Calu3 (cell line): ENCODE measurements around the gene WDFY3. TPM values are rescaled to one million over a fixed set of nuclear protein-coding genes. Genes with fewer than 3 reads are reported as not detected.

Experiments
- BruUV-seq: library from RNA; stranded (reverse); fragments of 400-500 nt; replicated peaks from 2 replicates; lab custom pipeline; 2021; lab: Mats Ljungman, UMichigan
- CTCF ChIA-PET: fragments of 300-600 bp; sonication (Branson Sonifier 250); formaldehyde crosslinking; loops from one replicate; lab custom pipeline; 2022; ENCODE audit warnings: antibody characterized with exemption; lab: Charles Lee
- DNase-seq: peaks from one replicate; pipeline ENCODE4 v3.0.0; 2022
- H3K27ac Mint-ChIP-seq: one replicate; pipeline ENCODE4 v1.8.0; 2022; ENCODE audit warnings: mixed read lengths; ENCODE audit not compliant: unreplicated experiment
- H3K27me3 Mint-ChIP-seq: one replicate; pipeline ENCODE4 v1.8.0; 2022; ENCODE audit warnings: mixed read lengths; ENCODE audit not compliant: unreplicated experiment
- H3K36me3 Mint-ChIP-seq: one replicate; pipeline ENCODE4 v1.8.0; 2022; ENCODE audit warnings: mild to moderate bottlenecking, moderate library complexity, mixed read lengths; ENCODE audit not compliant: insufficient read depth, unreplicated experiment
- H3K4me1 Mint-ChIP-seq: one replicate; pipeline ENCODE4 v1.8.0; 2022; ENCODE audit warnings: mild to moderate bottlenecking, low read depth, mixed read lengths; ENCODE audit not compliant: unreplicated experiment
- H3K4me3 Mint-ChIP-seq: one replicate; pipeline ENCODE4 v1.8.0; 2022; ENCODE audit warnings: mild to moderate bottlenecking, low read depth, moderate library complexity, mixed read lengths; ENCODE audit not compliant: unreplicated experiment
- H3K9me3 Mint-ChIP-seq: one replicate; pipeline ENCODE4 v1.8.0; 2022; ENCODE audit warnings: low read depth, mixed read lengths; ENCODE audit not compliant: unreplicated experiment
- CTCF ChIP-seq: fragments of 200-600 bp; IDR thresholded peaks from one replicate; pipeline ENCODE4 v1.8.0; 2022; ENCODE audit warnings: antibody characterized with exemption; ENCODE audit not compliant: unreplicated experiment
- intact Hi-C: fragments of 100-400 bp; cut with micrococcal nuclease; formaldehyde crosslinking; loops from one replicate; pipeline ENCODE4 v1.10.0; 2022; ENCODE audit not compliant: unreplicated experiment
- total RNA-seq: library from RNA; stranded (reverse); gene quantifications from 2 replicates; pipeline ENCODE4 v1.2.3, GENCODE V29; 2022

Gene WDFY3
- total RNA-seq, 1 experiment from 2014 or later = 31.5 TPM

- Mint-ChIP-seq H3K4me3 (no peak overlapping the region), H3K27ac (no peak overlapping the region), H3K27me3 (no peaks in the 10 kb centered on the region), H3K4me1 (no peaks in the 10 kb centered on the region), H3K36me3 (no peaks in the 10 kb centered on the region), H3K9me3 (no peaks in the 10 kb centered on the region)
- CTCF ChIA-PET = no interaction called here
- TF ChIP-seq CTCF = no peak
- BruUV-seq = no TSS peak
- intact Hi-C loops = no loop called here
- no peak for DNase-seq
These were observed 27.8 kb upstream of the WDFY3 start for GRCh38 chr4:84994280-84994679.

- Mint-ChIP-seq H3K36me3 (no peaks in the 10 kb centered on the region), H3K4me1 (no peaks in the 10 kb centered on the region), H3K4me3 (no peak overlapping the region), H3K27me3 (no peaks in the 10 kb centered on the region), H3K27ac (no peak overlapping the region), H3K9me3 (peaks cover 6% of the 10 kb centered on the region)
- DNase-seq = no peak
- CTCF ChIA-PET = no interaction called here
- no peak for TF ChIP-seq CTCF
- intact Hi-C loops = no loop called here
- BruUV-seq = no TSS peak
These were observed 19.5 kb upstream of the WDFY3 start for GRCh38 chr4:84985952-84986351.

GRCh38 chr4:84977396-84977795, 10.9 kb upstream of the WDFY3 start:
- H3K4me3 Mint-ChIP-seq = no peak overlapping the region
- H3K27ac Mint-ChIP-seq = no peak overlapping the region
- no peak for TF ChIP-seq CTCF
- peaks cover 9% of the 10 kb centered on the region for H3K4me1 Mint-ChIP-seq
- CTCF ChIA-PET = no interaction called here
- H3K27me3 Mint-ChIP-seq = no peaks in the 10 kb centered on the region
- no TSS peak for BruUV-seq
- H3K36me3 Mint-ChIP-seq = no peaks in the 10 kb centered on the region
- DNase-seq = no peak
- H3K9me3 Mint-ChIP-seq = no peaks in the 10 kb centered on the region
- intact Hi-C loops = no loop called here

- H3K36me3 Mint-ChIP-seq = no peaks in the 10 kb centered on the region
- H3K27ac Mint-ChIP-seq = no peak overlapping the region
- H3K4me3 Mint-ChIP-seq = no peak overlapping the region
- H3K27me3 Mint-ChIP-seq = no peaks in the 10 kb centered on the region
- no peak for DNase-seq
- CTCF ChIA-PET = no interaction called here
- intact Hi-C loops = no loop called here
- no TSS peak for BruUV-seq
- peaks cover 9% of the 10 kb centered on the region for H3K4me1 Mint-ChIP-seq
- H3K9me3 Mint-ChIP-seq = no peaks in the 10 kb centered on the region
- no peak for TF ChIP-seq CTCF
These were observed 7.4 kb upstream of the WDFY3 start for GRCh38 chr4:84973856-84974255.
